GM15510 (cell line): ENCODE results near the gene ADAMTS14.

Experiments used
- POLR2A ChIP-seq: IDR thresholded peaks from 3 replicates; pipeline ENCODE4 v1.6.1; 2011; ENCODE audit warnings: borderline replicate concordance; ENCODE audit not compliant: insufficient read length; ENCODE audit errors: extremely low read depth

The ADAMTS14 gene

DNA sequence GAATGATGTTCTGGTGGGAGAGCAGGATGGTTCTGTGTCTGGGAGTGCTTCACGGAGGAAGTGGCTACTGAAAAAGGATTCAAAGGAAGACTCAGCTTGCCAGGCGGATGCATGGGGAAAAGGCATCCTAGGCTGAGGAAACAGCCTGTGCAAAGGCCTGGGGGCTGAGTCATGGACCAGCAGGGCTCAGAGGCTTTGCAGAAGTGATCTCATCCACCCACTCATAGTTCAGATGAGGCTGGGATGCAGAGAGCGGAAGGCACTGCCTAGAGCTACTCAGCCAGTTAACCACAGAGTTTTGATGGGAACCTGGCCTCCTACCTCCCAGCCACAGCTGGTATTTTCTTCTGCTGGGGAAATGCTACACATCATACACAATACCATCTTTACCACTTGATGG is 15.8 kb upstream of the ADAMTS14 start:
- no peak for TF ChIP-seq POLR2A

DNA sequence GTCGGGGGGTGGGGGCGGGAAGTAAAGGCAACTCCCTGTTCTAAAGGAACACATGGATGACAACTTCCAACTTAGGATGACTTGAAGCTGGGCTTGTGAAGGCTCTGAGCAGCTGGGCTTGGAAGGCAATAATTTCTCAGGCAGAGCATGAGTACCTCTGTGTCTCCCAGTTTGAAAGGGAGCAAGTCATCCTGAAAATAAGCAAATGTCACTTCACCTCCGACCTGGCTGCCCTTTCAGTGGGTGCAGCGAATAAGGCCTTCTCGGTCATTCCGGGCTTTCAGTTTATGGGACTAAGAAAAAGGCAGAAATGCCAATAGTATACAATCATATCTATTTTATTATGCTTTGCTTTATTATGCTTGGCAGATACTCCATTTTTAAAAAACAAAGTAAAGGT is 15.3 kb upstream of the ADAMTS14 start:
- no peak for TF ChIP-seq POLR2A

DNA sequence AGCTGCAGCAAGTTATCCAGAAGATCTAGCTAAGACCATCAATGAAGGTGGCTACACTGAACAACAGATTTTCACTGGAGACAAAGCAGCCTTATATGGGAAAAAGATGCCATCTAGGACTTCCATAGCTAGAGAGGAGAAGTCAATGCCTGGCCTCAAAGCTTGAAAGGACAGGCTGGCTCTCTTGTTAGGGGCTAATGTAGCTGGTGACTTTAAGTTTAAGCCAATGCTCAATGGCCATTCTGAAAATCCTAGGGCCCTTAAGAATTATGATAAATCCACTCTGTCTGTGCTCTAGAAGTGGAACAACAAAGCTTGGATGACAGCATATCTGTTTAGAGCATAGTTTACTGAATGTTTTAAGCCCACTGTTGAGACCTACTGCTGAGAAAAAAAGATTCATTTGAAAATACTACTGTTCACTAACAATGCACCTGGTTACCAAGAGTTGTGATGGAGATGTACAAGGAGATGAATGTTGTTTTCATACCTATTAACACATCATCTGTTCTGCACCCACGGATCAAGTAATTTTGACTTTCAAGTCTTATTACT is 13.6 kb upstream of the ADAMTS14 start:
- no peak for TF ChIP-seq POLR2A

DNA sequence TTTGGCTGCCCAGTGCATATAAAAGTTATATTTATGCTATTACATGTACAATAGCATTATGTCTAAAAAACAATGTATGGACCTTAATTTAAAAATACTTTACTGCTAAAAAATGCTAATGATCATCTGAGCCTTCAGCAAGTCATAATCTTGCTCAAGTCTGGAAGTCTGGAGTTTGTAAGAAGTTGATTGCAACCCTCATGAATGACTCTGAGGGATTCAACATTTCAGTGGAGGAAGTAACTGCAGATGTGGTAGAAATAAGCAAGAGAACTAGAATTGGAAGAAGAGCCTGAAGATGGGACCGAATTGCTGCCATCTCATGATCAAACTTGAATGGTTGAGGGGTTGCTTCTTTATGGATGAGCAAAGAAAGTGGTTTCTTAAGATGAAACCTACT is 13.0 kb upstream of the ADAMTS14 start:
- TF ChIP-seq POLR2A, result no peak

DNA sequence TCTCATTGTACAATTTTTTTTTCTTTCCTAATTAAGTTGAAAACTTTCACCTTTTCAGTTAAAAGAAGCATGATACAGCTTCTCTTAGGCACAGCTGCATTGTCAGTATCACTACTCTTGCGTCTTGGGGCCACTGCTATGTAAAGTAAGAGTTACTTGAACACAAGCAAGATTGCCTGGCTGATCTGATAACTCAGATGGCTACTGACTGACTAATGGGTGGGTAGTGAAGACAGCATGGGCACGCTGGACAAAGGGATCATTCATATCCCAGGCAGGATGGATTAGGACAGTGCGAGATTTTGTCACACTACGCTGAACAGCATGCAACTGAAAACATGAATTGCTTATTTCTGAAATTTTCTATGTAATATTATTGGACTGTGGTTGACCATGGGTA is 11.6 kb upstream of the ADAMTS14 start:
- TF ChIP-seq POLR2A, result no peak

DNA sequence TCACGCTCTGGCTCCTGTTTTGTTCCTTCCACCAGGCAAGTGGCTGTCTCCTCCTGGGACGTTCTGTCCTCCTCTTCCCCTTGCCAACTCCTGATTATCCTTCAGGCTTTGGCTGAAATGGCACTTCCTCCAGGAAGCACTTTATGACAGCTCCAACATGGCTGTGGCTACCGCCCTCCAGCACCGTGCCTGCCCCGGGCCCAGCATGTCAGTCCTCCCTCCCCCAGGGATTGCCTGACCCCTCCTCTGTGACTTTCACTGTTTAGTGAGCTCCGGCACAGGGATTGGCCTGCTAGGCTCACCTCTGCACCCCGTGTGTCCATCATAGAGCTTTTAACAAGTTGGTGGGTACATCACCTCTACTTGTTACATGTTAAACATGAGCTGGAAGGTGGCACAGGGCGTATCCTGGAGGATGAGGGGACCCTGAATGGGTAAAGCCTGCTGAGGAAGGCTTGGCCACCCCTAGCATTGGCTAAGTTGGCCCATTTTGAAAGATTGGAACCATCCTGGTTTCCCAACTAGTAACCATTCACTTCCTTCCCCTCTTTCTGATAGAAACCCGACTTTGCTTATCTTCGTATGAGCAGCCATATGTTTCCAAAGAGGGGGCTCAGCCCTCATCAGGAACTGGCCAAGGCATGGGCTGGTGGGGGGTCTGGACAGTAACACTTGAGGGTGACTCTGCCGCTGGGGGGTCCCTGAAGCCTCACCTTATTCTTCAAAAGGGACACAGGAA is 10.5 kb upstream of the ADAMTS14 start:
- no peak for TF ChIP-seq POLR2A

DNA sequence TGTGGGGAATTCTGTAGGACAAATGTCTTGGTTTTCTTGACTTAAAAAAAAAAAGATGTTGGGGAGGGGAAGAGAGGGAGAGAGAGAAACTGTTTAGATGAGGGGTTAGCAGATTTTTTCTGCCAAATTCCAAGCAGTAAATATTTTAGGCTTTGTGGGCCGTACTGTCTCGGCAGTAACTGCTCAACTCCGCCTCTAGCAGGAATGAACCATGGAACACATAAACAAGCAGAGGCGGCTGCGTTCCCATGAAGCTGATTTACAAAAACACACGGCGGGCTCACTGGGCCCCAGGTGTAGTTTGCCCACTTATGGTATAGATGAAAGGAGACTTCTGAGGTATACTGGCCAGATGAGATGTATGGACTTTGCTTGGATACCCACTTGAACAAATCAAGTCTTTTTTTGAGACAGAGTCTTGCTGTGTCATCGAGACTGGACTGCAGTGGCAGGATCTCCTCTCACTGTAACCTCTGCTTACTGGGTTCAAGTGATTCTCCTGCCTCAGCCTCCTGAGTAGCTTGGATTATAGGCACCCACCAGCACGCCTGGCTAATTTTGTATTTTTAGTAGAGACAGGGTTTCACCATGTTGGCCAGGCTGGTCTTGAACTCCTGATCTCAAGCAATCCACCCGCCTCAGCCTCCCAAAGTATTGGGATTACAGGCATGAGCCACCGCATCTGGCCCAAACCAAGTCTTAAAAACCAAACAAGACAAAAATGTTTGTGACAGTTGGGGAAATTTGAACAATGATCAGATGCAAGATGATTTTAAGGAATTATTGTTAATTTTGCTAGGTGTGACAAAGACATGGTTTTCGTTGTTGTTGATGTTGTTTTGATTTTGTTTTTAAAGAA is 9.7 kb upstream of the ADAMTS14 start:
- TF ChIP-seq POLR2A, result no peak

DNA sequence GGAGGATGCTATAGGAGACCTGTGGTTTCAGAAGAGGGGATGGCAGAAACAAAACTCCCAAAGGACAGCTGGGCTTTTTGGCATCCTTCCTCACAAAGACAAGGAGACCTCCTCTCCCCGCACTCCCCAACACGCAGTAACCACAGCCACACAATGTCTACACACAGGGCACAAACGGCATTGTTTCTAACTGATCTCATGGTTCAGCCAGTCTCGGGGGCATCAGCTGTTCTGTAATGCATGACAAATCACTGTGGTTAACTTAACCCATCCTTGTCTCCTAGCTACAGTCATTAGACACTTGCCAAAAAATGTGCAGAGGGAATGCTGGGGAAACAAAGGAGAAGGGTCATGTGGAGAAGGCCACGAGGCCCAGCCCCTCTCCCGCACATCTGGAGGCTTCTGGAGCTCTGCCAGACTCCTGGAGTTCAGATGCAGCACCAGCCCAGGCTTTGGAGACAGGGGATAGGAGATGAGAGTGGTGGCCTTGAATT is 7.6 kb upstream of the ADAMTS14 start:
- no peak for TF ChIP-seq POLR2A

DNA sequence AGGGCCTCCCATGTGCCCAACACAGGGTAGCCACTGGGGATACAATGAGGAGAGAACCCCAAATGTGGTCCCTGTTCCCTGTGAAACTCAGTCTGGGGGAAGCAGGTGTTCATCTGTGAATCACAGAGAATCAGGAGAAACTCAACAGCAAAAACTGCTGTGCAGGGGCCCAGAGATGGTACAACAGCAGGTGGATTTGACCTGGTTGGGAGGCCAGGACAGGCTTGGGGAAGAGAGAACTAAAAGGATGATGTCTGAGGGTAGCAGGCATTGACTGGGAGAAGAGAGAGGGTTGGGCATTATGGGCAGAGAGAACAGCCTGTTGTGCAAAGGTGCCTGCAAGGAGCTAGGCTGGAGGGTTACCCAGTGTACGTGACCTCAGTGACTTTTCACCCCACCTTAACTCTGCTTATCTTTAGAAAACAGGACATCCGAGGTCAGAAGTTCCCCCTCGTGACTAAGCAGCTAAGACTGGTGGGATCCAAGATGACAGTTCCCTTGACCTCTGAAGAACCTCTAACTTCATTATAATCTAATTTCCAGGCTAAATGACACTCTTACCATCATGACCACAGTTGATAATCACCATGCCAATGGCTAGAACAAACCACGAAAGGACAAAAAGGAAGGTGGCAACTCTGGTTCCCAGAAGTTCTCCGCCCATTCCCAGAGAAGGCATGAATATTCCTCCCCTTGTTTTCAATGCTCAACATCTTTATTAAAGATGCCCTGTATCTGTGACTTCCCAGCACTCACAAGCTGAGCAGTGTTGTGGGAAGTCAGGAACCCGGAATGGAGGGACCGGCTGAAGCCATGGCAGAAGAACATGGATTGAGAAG is 5.1 kb upstream of the ADAMTS14 start:
- no peak for TF ChIP-seq POLR2A

DNA sequence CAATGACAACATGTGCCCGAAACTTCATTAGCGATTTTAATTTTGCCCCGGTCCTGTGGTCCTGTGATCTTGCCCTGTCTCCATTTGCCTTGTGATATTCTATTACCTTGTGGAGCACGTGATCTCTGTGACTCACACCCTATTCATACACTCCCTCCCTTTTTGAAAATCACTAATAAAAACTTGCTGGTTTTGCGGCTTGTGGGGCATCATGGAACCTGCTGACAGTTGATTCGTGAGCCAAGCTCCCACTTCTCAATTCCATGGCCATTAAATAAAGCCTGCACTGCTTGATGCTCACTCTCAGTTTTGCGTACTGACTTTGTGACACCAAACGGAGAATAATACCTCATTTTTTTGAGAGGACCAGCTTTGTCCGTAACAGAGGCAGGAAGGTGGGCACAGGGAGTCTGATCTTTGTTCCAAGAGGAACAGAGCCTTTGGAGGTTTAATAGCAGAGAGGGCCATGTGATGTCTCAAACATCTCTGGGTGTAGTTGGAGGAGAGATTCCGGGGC is 3.8 kb upstream of the ADAMTS14 start:
- no peak for TF ChIP-seq POLR2A

DNA sequence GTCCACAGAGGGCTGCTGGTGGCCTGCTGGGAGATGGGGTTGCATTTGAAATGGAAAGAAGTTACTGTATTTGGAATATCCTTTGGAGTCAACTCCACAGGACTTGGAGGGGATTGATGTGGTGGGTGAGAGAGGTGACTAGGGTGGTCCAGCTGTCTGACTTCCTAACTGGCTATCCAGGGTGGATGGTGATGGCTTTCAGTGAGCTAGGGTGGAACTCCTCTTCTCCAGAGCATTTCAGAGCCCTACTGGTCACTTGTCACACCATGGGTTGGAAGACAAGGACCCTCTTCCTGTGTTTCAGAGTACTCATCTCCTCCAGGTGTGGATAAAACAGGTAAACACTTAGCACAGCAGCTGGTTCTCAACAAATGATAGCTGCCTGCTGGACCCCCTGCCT is 3.3 kb upstream of the ADAMTS14 start:
- TF ChIP-seq POLR2A, result no peak

DNA sequence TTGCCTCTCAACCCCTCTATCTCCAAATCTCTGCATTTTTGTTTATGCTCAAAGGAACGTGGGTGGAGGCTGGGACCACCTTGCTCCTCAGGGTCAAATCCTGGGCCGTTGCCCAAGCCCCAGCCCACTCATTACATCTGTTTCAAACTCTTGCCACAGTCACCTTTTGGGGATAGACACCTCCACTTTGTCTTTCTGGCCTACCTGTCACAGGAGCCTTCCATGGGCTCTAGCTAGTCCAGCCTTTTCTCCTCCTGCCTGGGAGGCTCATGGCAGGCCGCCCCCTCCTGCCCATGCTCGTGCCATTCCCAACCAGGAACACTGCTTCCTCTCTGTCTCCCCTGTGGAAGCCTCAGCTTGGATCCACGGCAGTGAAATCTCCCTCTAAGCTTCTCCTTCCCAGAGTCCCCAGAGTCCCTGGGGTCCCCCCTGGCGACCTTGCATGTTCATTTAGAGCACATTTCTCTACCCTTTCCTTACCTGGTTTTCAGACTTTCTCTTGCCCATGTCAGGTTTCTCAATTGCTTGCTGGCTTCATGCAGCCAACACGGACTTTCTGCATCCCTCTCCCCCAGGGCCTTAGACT is 2.5 kb upstream of the ADAMTS14 start:
- TF ChIP-seq POLR2A, result no peak

DNA sequence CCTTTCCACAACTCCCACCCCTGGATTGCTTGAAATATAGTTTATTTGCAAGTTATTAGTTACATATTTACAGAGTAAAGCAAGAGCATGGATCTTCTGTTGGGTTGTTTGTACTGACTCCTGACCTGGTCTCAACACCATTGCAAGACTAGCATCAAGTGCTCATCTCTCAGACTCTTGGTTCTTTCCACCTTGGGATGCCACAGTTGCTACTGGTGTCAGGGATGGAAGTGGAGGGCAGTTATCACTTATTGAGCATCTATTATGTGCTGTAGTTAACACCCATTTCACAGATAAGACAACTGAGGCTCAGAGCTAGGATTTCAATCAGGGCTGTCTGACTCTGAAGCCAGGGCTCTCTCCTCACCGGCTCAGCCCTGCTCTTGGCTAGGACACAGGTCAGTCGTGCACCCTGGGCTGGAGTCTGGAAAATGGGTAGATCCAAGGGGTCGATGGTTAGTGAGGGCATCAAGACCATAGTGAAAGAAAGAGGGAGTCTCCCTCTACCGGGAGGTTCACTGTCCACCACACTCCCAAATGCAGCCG is 614 bp upstream of the ADAMTS14 start:
- TF ChIP-seq POLR2A, result no peak

DNA sequence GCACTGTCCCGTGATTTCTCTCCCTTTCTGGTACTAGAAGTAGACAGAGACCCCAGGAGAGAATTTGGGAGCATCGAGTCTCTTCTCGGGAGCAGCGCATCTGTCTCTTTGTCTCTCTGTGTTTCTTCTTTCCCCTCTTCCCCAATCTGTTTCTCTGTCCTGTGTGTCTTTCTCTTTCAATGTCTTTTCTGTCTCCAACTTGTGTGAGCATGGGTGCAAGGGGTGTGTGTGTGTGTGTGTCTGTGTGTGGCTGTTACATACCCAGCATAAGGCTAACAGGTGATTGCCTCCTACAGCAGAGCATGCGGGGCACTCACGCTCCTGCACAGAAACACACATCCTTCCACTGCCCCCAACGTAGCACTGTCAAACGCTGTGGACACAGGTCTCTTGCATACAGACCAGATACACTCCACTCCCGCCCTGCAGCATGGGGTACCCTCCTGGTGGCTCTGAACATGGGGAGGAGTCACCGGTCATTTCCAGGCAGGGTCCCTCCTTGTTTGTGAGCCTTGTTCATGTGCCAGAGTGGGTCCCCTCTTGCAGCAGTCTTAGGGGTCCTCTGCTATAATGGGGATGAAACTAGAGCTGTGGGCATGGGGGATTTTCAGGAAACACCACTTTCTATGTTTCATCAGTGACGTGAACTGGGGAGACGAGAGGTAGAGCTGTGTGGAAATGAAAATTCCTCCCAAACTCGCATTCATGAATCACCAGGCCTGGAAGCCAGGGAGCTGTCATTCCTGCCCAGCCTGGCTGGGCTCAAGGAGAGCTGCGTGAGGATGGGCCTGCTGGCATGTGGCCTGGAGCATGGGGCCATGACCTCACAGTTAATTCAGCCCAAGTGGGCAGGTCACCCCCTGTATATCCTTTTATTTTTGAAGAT is 980 bp downstream of the ADAMTS14 start:
- TF ChIP-seq POLR2A, result no peak
